ENCODE measurements around the gene FGF8.

FGF8 gene

DNA sequence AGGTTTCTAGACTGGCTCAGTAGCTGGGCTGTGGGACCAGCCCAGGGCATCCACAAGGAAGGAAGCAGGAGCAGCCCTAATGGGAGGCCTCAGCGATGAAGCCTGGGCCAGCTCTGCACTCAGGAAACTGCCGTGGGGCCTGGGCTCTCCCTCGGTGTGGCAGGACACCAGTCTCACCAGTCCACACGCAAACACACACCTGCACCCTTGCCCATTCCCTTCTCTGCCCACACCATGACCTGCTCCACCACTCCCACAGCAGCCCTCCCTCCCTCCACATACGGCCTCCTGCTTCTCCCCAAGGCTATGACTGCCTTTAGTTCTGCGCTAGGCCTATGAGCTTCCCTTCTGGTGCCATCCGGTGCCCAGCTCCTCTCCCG lies 7.1 kb downstream of the FGF8 start:
- no peak for DNase-seq

DNA sequence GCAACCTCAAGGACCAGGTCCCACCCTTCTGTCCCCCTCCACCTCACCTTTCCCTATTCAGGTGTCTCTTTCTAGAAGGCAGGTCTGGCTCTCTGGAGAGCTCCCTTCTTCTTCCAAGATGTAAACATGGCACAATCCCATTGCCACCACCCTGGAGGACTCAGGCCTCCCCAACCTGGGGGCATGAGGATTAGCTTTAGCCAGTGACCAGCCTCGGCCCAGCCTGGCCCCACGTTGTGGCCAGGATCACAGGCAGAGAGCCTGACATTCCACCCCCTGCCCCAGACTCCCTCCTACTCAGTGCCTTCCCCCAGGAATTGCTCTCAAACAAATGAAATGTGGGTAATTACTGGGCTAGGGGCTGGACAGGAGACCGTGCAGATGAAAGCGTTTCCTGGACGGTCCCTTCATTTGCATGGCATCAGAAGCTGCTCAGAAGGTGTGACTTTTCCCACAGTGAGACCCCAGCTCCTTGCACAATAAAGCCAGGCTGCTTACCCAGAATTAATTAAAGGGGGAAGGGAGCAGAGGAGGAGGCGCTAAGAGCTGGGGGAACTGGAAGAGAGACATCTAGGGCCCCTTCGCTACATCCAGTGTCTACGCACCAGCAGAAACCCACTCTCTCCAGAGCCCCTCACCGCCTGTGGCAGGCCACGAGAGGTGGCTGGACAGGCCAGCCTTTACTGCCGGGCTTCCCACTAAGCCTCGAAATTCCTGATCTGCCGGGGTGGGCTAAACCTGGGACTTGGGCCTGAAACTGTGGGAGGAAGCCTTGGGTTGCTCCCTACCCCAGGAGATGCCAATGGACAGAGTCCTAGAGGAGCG lies 7.7 kb downstream of the FGF8 start:
- DNase-seq = no peak

DNA sequence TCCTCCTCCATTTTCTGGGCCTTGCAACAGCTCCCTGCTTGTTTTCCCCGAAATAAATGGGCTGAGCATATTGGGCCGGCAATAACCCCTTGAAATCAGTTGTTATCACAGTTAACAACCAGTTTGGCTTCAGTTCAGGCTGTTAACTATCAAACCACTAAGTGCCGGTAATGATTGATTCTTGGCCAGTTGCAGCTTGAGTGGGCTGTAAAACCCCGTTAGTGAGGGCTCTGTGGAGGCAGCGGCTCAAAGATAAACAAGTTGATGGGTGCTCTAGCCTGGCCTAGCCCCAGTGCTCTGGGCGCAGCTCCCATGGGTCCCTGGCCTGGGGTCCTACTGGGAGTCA lies 8.3 kb downstream of the FGF8 start:
- peak; percentile 48 for DNase-seq

DNA sequence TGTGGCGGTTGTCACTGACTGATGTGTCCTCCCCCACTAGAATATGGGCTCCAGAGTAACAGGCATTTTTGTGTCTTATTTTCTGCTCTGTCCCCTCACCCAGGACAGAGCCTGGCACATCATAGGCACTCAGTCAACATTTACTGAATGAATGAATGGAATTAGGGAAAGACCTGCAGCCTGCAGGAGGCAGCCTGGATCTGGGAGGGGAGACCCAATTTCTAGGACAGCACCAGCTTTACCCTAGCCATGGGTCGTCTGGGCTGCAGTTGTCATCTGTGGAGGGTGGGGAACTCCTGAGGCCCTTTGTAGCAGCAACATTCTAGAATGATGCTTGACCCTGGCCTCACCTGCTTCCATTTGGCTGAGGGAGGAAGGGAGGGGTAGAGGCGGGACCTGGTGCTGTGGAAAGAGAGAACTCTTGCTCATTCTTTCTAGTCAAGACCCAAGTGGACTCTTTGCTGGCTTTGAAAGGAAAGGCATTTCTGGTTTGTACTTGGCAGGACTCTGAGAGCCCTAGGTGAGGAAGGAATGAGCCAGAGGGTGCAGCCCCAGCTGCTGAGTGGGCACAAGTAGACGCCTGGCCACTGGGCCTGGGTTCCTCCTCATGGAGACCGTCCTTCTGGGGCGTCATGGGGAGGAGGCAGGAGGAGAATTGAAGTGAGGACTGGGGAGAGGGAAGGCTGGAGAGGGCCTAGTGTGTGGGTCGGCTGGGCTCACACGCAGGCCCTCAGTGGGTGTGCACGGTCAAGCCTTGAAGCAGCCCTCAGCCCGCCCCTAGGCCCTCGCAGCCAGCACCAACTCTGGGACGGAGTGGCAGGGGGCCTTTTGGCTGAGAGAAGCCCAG lies 8.9 kb downstream of the FGF8 start:
- no peak for DNase-seq

DNA sequence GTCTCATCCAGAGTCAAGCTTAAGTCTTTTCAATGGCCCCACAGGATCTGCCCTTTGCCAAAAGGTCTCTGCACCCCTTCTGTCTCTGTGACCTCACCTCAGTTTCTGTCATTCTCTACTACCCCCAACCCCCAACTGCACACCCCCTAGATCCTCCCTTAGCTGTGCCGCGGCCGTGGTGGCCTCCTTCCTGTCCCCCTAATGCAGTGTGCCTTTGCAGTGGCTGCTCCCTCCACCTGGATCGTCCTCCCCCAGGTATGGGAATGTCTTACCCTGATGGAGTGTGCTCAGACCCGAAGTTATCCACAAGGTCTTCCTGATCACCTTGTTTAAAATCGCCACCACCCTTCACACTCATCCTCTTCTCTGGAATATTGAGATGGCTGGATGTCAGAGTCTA lies 9.6 kb downstream of the FGF8 start:
- no peak for DNase-seq

DNA sequence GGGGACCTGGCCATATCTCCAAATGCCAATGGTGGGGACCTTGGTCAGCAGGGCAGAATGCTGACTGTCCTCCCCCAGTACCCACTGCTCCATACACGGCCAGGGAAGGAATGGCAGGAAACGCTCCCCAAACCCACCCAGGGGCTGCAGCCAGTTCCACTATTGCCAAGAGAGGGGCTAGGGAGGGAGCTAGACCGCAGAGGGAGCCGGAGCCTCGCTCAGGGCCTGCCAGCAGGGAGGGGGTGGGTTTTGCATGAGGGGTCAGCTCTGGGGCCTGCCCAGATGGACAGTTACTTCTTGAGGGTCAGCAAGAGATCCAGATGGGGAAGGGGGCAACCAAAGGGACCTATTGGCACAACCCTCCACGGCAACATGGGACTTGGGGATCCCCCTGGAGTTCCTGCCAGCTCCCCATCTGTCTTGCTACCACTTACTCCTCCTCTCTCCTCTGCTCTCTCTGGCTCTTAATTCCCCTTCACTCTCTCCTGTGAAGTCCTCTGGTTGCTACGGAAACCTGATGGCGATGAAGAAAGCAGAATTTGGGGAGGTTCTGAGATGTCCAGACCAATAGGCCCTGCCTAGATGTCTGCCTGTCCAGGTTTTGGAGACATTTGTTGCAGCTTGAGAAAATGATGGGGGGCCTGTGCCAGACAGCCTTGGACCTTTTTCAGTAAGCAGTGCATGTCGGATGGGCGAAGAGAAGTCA lies 12.6 kb downstream of the FGF8 start:
- no peak for DNase-seq

DNA sequence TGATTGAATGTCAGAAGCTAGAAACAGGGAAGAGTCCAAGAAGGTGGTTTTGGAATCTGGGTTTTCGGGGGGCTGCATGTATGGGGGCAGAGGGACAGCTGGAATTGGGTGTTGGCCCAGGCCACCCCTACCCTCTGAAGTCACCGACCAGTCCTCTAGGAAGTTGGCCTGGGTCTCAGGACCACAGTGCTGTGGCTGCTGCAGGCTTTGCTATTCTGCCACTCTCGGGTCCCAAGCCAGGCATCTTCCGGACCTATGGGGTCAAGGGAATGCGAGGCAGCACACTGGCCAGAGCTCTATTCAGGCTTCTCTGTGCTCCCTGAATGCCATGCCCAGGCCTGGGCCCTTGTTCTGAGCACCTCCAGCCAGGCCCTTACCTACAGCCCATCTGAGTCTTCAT lies 13.2 kb downstream of the FGF8 start:
- no peak for DNase-seq

DNA sequence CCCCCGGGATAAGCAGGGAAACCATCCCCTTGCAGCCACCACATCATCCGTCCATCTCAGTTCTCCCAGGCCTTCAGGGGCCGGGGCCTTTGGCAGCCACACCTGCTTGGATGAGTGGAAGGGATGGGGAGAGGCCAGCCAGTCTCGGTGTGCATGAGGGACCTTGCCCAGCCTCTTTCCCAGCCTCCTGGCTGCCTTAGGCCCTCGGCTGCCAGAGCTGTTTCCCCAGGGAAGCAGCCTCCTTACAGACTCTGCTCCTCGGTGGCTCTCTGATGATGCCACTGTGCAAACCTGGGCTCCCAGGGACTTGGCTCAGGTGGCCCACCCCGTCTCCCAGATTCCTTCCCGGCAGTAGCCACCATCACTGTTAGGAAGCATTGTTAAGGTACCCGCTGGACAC lies 14.7 kb downstream of the FGF8 start:
- DNase-seq = no peak

DNA sequence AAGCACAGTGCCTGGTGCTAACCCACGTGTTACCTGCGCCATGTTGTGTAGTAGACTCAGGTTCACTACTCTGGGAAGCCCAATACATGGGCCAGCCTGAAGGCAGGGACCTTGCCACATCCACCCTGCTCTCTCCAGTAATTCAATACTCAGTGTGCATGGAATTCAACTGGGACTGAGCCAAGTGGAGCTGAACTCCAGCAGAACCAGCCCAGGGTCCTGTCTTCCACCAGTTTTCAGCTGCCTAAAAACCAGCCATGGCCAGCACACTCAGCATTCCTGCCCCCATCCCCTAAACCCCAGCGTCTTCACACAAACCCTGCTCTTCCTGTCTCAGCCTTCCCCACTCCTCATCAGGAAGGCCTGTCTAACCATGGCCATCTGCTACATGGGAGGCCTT lies 15.4 kb downstream of the FGF8 start:
- DNase-seq = no peak

DNA sequence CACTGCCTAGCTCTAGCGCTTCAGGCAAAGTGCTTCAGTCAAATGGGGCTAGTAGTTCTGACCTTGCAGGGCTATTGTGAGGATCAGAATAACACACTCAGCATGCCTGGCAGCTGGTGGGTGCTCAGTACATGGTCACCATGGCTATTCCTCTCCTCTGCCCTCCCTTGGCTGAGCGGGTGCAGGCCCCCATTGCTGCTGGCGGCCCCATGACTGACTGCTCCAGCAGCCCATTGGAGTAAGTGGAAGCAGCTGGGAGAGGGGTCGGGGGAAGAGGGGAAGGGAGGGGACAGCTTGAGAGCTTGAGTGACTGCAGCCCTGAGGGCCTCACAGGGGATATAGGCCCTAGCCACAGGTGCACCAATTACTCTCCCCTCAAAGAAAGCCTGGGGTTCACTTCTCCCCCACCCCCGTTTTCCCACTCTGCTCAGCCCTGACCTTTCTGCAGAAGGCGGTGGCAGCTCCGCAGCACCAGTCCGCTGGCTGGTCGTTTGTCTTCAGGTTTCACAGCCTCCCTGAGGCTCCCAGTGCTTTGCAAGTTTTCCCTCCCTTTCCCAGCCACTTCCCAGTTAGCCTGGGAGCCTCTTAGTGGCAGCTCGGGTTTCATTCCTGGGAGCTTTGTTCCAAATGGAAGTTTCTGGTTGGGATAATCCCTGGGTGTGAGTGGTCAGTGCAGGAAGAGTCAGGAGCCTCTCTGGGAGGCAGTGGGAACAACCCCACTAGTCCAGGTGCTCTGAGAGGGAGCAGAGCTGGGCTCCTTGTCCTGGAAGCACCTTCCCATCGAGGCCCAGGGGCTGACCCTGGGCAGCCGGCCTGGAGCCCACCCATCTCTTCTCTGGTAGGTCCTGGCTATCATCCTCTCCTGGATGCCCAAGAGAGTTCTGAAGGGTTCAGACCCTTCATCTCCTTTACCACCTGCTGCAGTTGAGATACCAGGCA lies 16.3 kb downstream of the FGF8 start:
- DNase-seq = no peak

DNA sequence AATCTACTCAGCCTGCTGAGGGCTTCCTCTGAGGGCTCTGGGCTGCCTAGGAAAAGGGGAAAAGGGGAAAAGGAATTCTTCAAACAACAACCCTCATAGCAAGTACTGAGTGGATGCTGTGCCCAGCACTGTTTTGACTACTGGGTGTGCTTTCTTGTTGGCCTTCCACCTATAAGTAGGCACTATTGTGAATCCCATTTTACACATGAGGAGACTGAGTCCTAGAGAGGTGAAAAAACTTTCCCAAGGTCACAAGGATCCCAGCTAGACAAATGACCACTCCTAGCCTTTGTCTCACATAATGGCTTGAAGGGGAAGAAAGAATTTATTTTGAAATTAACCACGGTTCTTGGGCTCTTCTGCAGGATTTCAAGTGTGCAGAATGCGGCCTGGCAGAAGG lies 17.1 kb downstream of the FGF8 start:
- no peak for DNase-seq

DNA sequence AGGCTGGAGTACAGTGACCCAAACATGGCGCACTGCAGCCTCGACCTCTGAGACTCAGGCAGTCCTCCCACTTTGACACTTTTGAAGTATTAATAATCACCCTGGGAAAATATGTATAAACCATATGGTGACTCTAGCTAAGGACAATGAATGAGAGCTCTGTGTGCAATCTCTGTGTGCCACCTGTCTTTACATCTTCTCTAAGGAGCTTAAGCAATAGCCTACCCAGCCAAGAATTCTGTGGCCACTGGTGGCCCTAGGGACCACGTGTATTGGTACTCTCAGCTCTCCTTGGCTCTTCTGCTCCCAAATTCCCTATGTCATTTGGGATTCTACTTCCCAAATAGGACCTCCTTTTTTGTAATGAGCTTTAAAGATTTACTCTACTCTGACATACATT lies 23.7 kb downstream of the FGF8 start:
- no peak for DNase-seq

DNA sequence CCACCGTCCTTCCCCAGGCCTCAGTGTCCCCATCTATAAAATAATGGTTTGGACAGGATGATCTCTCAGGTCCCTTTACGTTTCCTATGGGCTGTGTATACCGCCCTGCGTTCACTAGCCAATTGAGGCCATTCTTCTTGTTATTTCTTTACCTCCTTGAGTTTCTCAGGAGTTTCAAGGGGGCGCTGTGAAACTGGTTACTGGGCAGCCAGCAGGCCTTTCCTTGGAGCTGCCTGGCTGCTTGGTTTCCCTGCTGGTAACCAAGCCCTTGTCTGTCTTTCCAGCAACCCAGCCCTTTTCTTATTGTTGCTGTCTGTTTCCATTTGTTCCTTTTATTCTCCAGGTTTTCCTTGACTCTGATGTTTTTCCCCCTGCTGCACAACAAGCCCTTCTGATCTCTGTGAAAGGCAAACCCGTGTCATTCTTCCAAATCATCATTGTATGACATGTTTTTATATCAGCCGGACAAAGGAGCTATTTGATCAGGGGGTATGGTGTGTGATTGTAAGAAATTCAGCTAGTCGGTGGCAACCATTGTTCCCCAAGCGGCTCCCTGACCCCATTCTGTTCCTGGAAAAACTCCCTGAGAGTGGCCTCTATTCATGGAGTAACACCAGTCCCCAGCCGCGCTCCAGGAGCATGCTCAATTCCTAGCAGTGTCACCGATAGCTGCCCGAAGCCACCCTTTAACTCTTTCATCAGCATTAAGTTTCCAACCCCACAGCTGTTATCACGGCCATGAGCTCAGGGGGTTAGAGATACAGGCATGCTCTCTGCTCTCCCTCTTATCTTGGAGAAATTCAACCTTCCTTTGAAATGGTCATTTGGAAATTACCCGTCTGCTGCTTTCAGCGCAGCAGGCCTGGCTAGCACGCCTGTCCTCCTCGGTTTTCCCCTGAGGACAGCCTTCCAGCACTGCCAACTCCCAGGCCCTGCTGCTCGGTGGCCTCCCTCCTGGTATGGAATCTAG lies 26.6 kb downstream of the FGF8 start:
- DNase-seq = no peak

DNA sequence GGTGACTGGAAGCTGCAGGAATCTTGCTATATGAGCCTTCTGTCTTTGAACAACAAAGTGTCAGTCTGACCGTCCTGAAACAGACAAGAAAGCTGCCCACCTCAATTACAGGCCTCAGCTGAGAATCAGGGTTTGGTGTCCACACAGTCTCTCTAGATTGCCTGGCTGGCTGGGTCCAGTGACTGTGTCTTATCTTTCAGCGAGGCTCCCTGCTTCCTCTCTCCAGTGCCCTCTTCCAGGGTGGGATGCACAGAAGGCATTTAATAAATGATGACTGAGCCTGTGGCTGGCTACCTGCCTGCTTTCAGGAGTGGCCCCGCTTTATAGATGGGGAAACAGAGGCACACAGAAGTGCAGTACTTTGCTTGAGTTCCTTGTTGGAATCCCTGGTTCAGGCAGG lies 27.4 kb downstream of the FGF8 start:
- no peak for DNase-seq

DNA sequence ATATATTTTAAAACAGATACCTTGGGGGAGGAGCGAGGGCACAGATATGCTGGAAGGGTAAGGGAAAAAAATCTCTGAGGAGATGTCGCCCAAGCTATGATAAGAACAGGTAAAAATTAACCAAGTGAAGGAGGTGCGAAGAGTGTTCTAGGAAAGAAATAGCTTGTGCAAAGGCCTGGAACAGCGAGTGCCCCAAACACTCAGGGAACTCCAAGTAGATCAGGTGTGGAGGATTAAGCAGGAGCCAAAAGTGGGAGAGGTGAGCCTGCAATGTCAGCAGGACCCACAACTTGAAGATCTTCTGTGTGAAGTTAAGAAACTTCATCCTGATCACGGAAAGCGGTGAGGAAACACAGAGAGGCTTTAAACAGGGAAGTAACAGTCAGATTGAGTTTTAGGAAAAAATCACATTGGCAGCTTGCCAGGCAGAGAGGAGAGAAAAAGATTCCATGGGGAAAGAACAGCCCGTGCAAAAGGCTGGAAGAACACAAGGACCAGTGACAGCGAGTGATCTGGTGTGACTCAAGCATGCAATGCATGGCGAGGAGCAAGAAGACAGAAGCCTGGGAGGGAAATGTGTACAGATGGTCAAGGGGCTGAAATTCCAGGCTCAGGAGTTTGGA lies 30.7 kb downstream of the FGF8 start:
- no peak for DNase-seq

DNA sequence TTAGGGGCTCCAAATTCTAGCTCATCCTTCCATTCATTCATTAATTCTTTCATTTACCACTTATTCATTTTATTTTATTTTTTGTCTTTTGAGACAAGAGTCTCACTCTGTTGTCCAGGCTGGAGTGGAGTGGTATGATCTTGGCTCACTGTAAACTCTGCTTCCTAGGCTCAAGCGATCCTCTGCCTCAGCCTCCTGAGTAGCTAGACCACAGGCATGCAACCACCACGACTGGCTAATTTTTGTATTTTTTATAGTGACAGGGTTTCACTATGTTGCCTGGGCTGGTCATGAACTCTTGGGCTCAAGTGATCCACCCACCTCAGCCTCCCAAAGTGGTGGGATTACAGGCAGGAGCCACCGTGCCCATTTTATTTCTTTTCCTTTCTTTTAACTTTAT lies 31.6 kb downstream of the FGF8 start:
- no peak for DNase-seq

DNA sequence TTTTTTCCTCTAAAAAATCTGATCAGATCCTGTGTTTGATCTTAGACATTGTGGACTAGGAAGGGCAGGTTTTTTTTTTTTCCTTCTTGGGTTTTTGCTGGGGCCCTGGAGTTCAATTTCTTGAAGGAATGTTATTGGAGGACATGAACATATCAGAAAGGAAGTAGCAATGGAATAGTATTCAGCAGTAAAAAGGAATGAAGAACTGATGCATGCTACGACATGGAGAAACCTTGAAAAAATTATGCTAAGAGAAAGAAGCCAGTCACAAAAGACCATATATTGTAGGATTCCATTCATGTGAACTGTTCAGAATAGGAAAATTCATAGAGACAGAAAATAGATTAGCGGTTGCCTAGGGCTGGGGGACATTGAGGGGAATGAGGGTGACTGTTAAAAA lies 34.0 kb downstream of the FGF8 start:
- no peak for DNase-seq

DNA sequence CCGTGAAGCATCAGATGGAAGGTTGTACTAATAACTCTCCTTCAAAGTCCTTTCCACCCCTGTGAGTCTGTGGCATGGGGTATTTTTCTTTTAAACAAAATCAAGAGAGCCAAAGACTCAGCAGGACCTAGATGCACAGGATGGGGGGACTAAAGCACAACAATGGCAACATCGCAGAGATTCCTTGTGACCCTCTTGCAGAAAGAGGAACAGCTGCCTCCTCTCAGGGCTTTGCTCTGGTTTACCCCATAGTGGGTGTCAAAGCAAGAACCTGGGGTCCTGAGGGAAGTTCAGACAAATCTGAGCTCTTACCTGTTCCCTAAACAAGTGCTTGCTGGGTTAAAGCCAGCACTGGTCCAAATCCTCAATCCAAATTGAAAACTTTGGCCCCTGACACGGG lies 39.2 kb downstream of the FGF8 start:
- no peak for DNase-seq

DNA sequence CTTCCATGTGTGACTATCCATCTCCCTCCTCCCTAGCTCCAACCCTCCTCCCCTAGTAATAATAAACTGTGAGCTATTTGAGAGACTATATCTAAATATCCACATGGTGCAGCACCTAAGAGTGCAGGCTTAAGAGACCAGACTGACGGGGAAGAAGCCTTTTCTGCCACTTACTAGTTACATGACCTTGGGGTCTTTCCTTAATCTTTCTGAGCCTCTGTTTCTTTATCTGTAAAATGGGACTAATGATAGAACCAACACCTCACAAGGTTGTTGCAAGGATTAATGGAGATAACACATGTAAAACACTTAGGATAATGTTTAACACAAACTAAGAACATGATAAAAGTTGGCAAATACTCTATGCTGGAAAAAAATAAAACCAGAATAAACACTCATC lies 43.8 kb downstream of the FGF8 start:
- DNase-seq = no peak

DNA sequence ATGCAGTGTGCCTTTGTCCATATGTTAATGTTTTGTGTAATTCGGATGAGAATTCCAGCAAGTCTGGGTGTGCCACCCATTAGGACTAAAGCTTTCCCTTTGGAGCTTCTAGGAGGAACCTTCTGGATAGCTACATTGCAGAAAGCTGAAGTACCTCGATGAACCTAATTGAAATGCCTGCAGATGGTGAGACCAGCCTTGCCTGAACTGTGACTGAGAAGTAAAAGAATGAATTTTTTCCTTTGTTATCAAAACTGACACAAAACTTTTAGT lies 49.9 kb downstream of the FGF8 start:
- DNase-seq = no peak

Data from hematopoietic multipotent progenitor cell treated with erythropoietin and hydrocortisone succinate and interleukin-3 and kit ligand, for 6 days (in vitro differentiated cells).